NCI-H2081 treated with DMSO at 0.1 percent for 48 hours (cell line): ENCODE measurements around the gene NCSTN.
"Not testable (repeated sequence)": the region's sequence is repeated elsewhere in the genome, so short reads cannot be mapped to it uniquely, and the experiment has no call there.

Experiments
- DNase-seq: peaks from one replicate; lab custom pipeline; 2025; lab: John Stamatoyannopoulos, UW

Gene NCSTN

GRCh38 chr1:160371756-160372155, 28.6 kb downstream of the NCSTN start:
- no peak for DNase-seq

DNA sequence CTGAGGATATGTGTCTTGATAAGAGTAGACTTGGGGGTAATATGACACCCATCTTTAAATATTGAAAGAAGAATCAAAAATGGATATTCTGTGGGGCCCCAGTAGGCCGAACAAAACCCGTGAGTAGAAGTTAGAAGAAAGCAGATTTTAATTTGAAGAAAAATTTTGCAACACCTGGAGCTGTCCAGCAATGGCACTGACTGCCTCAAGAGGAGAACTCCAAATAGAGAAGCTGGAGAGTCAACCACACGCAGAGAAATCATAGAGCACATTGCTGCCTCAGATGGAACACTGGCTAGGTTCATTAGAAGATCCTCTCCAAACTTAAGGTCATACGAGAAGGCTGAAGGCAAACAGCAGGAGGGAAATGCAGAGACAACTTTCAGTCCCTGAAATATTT, 30.5 kb downstream of the NCSTN start:
- DNase-seq: no peak

DNA sequence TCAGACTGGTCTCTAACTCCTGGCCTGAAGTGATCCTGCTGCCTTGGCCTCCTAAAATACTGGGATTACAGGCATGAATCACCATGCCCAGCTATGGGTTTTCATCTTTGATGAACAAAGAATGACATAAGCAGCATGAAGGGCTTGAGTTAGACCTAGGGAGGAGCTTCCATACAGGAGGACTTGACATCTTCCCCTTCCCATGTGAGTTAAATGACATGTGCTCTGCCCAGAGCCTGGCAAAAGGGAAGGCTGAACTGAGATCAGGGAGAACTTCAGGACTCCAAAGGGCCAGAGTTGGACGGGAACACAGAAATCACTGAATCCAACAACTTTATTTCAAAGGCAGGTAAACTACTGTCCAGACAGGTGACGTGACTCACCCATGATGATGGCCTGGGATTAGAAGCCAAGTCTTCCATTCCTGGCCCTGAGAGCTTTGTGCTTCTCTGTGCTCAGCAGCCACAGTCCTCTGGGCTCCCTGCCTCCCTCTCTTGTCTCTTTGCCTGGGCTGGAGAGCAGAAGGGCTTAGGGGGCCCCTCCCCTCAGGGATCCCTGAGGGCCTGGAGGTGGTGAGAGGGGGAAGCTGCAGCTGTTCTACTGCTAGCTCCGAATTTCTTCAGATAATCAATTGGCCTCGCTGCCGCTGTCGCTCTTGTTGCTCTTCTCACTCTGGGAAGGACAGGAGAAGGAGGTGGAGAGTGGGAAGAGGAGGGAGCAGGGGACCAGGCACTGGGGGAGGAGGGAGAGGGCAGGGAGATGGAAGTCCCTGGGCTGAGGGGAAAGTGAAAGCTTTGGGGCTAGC, 31.3 kb downstream of the NCSTN start:
- no peak for DNase-seq

- DNase-seq: no peak
These were observed 32.8 kb downstream of the NCSTN start for GRCh38 chr1:160375788-160376524.

DNA sequence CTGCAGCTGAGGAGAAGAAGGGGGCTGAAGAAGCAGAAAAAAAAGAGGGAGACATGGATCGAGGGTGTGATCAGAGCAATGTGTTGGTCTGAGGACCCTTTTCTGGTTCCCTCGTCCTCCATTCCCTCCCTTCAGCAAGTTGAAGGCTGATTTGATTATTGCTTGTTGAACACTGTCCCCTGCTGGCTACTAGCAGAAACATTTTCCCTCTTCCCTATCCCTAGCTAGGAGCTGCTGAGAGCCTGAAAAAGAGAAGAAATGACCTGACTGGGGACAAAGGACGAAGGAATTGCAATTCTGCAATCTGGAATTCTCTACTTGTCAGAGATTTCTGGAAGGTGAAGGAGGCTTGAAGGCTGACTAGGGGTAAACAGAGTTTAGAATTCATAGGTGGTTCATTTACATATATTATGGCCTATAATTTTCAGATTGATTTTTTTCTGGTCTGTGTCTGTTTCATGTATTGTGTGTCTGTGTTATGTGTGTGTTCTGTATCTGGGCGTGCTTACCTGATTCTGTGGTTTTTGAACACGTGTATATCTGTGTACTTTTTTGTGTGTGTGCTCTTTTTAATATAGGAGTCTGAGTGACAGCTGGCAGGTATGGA, 33.4 kb downstream of the NCSTN start:
- peak; percentile 43 for DNase-seq

DNA sequence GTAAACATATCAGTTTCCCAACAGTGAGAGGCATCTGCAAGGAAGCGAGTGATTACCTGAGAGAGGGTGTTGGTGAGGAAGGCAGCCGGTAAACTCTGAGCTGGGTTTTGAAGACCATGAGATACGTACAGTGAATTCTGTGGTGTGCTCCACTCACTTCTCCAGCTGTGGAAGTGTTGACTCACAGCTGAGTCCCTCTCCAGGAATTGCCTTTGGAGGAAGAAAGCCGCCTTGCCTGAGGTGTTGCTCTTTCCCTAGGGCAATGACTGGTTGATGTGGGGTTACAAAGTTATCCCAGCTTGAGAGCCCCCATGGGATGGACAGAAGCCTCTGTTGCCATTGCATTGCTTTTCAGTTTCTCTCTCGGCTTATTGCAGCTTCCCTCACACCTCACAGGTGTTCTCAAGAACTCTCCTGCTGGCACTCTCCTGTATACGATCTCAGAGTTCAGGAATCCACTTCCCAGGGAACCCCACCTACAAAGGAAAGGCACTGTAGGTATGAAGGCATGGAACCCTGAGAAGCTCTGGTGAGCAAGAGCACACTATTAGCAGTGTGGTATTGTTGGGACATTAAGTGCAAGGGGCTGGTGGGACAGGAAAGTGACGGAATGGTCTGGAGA, 34.5 kb downstream of the NCSTN start:
- DNase-seq: no peak

DNA sequence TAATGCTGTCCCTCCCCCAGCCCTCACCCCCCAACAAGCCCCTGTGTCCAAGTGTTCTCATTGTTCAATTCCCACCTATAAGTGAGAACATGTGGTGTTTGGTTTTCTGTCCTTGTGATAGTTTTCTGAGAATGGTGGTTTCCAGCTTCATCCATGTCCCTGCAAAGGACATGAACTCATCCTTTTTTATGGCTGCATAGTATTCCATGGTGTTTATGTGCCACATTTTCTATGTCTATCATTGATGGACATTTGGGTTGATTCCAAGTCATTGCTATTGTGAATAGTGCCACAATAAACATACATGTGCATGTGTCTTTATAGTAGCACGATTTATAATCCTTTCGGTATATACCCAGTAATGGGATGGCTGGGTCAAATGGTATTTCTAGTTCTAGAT, 41.6 kb downstream of the NCSTN start:
- DNase-seq: not testable (repeated sequence)

- DNase-seq: not testable (repeated sequence)
These were observed 45.2 kb downstream of the NCSTN start for GRCh38 chr1:160388406-160388805.

- DNase-seq: no peak
These were observed 51.5 kb downstream of the NCSTN start for GRCh38 chr1:160394673-160395072.

DNA sequence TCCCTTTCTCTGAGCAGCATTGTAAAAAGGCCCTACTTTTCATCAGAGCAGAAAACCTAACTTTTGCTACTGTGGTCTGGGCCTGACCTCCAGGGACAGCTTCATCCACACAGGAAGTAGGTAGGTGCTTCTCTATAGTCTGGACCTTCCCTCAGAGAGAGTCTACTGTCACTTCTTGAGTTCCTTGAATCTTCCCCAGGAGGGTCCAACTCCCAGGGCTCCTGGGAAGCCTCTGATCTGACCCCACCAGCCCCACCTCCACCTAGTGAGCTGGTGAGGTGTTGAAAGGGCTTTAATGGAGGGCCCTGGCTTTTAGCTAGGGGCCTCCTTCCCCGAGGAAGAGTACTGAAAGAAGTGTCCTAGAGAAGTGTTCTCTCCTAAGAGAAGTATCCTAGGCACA, 54.5 kb downstream of the NCSTN start:
- DNase-seq: no peak

DNA sequence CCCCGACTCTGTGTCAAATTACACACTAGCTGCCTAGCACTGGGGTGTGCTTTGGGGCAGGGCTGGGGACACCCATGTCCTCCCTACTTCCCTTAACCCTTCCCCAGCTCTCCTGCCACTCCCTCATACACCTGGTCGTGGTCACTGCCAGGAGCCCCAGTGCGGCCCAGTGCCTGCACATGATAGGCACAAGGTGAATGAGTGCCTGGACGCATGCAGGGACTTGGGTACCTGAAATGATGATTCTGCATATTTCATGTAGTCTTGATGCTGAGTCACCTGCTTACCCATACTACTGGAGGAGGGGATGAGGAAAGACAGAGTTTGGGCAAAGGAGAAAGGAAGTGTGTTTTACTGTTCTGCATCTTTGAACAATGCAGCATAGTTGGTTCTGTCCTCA, 55.6 kb downstream of the NCSTN start:
- DNase-seq: no peak

- DNase-seq: no peak
These were observed 56.5 kb downstream of the NCSTN start for GRCh38 chr1:160399544-160400222.

- DNase-seq: no peak
These were observed 57.1 kb downstream of the NCSTN start, which contains the start of gene VANGL2 for GRCh38 chr1:160400223-160400645. Gene VANGL2, plus strand, starts transcription at chr1:160400564. Its CDS starts 15,274 bp downstream, at chr1:160415838.

- no peak for DNase-seq
These were observed 57.7 kb downstream of the NCSTN start for GRCh38 chr1:160400646-160401486.

GRCh38 chr1:160401487-160401805, 58.3 kb downstream of the NCSTN start:
- DNase-seq: no peak

- DNase-seq: no peak
These were observed 59.0 kb downstream of the NCSTN start for GRCh38 chr1:160402001-160402795.

DNA sequence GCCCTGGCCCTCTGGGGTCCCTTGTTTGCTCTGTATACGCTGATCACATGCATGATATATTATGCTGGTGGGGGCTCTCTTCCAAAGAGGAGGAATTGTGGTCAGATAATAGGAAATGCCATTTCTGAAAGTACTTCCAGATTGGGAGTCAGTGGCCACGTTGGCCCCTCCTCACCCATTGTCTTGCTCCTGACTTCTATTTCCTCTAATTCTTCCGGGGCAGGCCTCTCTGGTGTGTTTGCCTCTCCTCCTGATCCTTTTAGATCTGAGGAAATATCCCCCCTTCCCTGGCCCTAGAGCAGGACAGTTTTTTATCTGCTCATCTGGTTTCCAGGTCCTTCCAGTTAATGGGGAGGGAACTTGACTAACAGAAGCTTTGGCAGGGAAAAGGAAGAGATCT, 60.1 kb downstream of the NCSTN start:
- no peak for DNase-seq

GRCh38 chr1:160404094-160404493, 60.9 kb downstream of the NCSTN start:
- DNase-seq: no peak

DNA sequence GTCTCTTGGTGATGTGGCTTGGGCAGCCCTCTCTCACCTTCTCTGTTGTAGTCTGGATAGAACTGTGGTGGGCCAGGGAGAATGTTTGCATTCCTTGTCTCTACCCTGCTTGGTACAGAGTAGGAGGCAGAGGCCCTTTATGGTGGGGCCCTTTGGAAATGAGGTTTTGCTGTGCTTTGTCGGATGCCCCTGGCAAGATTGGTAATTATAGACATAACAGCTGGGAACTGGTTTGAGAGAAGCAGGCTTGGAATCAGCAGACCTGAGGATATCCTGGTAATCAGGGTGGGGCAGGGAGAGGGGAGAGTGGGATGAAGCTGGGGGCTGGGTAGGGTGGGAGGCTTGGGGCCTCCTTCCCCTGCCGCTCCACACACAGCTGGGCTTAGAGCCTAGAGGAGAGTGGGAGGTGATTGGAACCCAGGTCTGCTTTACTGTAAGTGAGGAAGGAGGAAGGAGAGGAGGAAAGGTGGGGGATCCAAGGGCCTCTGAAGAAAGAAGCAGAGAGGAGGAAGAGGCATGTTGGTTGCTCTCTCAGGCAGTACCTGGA, 62.2 kb downstream of the NCSTN start:
- no peak for DNase-seq
